ENCODE data around the gene SHKBP1.

- TF ChIP-seq EZH2phosphoT487 (IDR thresholded peaks at IDR 0.05; ENCODE audit: borderline replicate concordance, low read length) (no peak), CTCF (conservative IDR thresholded peaks at IDR 0.05; ENCODE audit: low read depth, low read length) (no peak)
Observed at GRCh38 chr19:40528078-40528477, 48.6 kb upstream of the SHKBP1 start.

Measured in PC-3 (cell line).